Measurements from ENCODE around the gene SULT1A1.
"Not testable (repeated sequence)": the region's sequence is repeated elsewhere in the genome, so short reads cannot be mapped to it uniquely, and the experiment has no call there.

Gene SULT1A1

DNA sequence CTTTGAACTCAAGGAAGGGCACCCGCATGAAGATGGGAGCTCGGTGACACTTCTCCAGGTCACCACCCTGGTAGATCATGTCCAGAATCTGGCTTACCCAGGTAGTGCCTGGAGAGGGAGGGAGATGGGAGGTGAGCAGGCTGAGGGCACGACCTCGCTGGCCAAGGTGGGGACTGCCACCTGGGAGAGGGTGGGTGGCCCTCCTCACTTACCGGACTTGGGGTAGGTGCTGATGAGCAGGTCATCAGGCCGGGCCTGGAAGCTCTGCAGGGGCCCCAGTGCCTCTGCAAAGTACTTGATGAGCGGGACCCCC is 1.4 kb downstream of the SULT1A1 start:
- DNase-seq = not testable (repeated sequence)

DNA sequence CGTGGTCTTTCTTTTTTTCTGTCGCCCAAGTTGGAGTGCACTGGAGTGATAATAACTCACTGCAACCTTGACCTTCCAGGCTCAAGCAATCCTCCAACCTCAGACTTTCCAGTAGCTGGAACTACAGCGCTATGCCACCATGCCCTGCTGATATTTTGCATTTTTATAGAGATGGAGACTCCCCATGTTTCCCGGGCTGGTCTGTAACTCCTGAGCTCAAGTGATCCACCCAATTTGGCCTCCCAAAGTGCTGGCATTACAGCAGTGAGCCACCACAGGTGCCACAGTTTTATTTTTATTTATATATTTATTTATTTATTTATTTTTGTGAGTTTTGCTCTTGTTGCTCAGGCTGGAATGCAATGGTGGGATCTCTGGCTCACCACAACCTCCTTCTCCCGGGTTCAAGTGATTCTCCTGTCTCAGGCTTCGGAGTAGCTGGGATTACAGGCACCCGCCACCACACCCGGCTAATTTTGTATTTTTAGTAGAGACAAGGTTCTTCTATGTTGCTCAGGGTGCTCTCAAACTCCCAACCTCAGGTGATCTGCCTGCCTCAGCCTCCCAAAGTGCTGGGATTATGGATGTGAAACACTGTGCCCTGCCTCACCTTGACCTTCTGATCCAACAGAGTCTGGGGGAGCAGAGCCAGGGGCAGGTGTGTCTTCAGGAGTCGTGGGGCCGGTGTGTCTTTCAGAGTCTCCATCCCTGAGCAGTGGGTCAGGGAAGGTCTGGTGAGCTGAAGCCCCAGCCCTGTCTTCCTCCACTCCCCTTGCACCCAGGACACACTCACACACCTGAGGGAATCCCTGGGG is 2.0 kb downstream of the SULT1A1 start:
- DNase-seq = not testable (repeated sequence)

DNA sequence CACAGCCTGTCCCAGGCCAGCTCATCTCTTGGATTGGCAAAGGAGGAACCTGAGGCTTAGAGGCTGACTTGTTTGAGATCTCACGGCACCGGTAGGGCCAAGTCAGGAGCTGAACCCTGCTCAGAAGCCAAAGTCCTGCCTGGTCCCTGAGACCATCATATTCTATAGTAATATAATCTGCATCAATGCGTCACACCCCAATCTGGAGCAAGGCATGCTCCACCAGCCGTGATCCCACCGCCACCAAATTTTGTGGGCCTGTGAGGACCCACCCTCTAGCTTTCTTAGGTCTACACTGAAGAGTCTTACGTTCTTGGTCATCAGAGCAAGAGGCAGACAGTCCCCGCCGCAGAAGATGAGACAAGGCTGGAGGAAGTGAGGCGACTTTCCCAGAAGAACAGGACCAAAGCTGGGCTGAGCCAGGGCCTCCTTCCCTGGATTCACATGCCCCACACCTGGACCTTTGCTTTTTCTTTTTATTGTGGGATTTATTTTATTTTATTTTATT is 2.7 kb downstream of the SULT1A1 start:
- DNase-seq = no peak

DNA sequence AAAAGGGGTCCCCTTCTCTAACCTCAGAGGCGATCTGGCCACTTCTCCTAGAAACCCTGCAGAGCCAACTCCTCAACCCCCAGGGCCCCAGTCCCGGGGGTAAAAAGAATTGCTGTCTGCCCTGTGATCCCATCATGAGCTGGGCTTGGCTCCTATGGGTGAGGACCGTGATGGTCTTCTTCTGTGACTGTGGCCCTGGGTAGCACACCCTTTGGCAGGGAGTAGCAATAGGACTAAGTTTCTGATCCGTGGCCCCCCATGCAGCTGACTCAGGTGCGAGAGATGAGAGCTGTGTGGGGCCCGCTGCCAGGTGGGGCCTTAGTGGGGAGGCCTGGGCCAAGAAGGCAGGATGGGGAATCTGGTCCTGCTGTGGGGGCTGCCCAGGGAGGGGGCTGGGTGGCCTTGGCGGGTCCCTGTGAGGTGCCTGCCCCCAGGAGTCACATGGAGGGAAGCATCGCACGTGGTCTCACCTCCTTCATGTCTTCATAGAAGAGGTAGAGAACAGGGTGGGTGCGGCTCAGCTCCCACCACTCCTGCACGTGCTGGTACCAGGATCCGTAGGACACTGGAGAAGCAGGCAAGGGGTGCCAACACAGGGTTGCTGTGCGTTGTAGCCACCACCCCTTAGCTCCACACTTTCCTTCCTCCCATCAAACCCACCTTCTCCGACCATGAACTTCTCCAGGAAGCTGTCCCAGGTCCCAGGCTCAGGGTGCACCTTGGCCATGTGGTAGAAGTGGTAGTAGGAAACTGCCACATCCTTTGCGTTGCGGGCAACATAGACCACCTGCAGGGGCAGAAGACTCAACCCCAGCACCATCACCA is 3.3 kb downstream of the SULT1A1 start:
- no peak for DNase-seq

DNA sequence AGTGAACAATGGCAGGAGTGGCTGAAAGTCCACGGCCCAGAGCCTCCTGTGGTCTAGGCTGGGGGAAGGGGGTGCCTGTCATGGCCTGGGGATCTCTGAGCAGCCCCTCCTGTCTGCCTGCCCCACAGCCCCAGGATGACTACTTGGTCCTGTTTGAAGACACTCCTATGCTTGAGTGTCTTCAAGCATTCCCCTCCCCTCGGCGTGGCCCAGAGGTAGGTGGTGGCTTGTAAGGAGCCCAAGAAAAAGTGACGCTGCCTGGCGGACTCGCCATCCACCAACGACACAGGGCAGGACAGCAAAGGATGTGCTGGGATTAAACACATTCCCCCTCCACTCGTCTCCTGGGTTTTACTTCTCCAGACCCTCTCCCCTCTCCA is 5.7 kb downstream of the SULT1A1 start:
- no peak for DNase-seq

DNA sequence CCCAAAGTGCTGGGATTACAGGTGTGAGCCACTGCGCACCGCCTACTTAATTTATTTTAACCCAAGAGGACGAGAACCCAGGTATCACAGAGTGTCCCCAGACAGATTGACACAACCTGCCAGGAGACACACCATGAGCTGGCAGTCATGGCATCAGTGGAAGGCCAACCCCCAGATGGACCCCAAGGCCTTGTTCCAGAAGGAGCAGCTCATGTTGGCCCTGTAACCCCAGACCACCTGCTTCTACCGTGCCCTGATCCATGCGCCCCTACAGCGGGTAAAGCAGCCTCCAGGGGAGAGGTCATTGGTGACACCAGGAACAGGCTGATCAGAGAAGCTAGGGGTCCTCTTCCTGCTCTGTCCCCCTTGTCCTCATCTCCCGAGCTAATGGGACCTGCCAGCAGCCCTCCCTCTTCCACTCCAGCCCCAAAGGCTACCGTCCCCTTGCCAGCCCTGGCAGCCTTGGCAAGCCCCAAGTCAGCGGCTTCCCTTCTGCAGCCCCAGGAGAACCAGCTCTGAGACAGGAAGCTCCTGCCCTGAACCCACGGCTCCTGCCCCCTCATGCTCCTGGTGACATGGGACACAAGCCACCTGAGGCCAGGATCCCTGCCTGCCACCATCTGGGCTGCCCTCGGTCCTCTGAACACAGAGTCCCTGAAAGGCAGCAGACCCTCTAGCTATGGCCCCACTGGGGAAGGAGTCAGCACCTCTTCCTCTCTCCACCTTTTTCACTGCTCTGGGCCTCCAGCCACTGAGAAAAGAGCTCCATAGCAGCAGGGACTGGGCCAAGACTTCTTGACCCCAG is 6.3 kb downstream of the SULT1A1 start:
- no peak for DNase-seq

DNA sequence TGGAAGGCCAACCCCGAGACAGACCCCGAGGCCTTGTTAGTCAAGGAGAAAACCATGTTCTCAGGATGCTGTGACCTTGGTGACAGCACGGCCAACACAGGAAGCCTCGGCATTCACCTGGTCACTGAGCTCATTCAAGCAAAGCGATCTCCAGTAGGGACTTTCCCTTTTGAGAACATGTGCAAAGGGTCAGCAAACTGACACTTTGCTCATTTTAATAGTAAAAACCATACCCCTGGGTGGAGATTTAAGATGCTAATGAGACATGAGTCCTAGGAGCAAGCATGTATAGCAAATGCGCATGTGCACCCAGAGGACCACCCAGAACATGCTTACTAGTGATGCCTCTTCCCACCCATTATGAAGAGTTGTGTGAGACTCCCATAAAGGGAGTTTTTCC is 7.3 kb downstream of the SULT1A1 start:
- DNase-seq = no peak

DNA sequence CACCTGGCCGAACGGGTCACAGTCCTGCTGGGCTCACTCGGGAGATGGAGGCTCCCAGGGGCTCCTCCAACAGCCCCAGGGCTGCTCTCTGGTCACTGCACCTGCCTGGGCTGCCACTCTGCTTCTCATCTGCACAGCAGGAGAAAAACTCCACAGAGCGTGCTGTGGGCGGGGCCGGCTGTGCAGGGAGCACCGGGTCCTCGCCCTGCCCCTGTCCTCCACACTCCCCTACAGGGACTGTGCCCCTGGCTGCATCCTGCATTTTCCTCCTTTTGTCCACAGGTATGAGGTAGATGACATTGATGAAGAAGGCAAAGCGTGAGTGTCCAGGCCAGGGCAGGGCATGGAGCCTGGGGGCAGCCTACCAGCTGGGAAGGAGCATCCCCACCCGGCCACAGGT is 7.8 kb downstream of the SULT1A1 start:
- DNase-seq = not testable (repeated sequence)

DNA sequence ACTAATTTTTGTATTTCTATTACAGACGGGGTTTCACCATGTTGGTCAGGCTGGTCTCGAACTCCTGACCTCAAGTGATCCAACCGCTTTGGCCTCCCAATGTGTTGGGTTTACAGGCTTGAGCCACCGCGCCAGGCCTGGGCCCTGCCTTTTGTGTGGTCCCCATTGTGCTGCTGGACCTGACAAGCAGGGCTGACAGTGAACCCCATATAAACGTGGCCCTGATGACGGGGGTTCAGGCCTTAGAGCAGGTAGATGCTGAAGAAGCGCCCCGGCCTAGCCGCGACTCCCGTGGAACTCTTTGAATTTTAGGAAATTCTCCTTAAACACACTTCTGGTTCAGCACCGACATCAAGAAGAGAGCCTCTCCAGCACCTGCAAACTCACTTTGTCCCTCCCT is 8.3 kb downstream of the SULT1A1 start:
- not testable (repeated sequence) for DNase-seq

DNA sequence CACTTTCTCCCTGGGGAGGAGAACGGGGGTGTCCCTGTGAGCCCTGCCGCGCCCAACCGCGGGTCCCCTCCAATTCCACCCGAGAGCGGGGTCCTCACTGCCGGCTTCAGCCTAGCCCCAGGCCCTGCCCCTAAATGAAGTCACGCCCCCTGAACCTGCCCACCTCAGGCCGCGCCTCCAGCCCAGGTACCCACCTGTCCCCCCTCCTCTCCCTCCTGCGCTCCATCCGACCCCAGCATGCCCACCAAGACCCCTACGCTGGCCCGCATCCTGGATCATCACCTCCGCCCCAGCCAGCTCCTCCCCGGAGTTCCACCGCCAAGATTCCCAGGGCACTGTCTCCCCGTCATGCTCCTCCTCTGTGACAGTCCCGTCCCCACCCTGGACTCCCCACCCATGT is 8.9 kb downstream of the SULT1A1 start:
- DNase-seq = not testable (repeated sequence)

DNA sequence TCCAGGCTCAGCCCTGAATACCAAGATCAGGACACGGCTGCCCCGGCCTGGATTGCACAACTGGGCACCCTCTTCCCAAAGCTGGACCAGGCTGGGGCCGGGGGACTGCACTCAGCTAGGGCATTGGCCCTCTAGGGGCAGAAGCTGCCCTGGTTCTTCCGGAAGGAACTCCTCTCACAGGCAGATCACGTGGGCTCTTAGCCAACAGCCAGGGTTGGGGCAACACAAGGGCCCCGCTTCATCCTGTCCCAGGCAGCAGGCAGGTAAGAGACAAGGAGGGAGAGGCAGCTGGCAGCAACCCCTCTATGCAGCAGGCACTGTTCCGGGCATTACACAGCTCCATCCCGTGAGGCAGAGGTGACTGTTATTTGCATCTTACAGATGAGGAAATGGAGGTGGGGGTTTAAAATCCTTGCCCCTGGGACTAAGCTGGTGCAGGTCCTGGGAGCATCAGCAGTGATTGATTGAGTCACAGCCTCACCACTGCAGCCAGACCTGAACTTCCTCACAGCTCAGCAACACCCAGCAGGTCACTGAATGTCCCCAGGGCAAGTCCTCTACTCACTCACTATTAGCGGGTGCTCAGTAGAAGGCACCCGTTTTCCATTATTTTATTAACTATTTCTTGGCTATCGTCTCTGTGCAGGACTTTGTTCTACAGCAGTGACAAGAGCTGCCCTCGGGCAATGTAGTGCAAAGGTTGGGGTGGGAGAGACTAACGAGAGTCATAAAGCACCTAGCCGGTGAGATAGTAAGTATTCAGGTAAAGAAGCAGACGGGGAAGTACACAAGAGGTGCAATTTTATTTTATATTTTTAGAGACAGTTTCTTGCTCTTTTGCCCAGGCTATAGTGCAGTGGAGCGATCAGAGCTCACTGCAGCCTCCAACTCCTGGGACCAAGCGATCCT is 10.2 kb downstream of the SULT1A1 start:
- DNase-seq = not testable (repeated sequence)

DNA sequence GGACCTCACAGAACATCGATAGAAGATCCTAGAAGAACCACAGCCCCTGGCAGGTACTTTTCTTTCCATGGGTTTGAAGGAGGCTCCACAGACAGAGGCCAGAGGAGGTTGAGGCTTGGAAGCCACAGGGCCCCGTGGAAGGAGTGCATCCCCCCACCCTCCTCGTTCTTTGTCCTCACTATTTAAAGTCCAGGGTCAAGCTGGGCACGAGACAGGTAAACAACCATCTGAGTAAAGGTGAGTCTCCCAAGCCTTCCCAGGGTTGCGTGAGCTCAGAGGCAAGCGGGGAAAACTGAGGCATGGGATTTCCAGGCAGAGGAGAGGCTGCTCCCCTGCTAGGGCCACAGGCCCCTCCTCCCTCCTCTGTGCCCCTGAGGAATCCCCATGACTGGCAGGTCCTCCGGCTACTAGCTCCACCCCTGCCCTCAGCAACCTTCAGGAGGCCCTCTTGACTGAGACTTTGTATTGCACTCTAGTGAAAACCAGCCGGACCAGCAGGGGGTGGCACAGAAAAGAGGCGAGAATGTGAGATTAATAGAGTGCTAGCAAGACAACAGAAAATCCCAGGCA is 12.1 kb downstream of the SULT1A1 start:
- no peak for DNase-seq

DNA sequence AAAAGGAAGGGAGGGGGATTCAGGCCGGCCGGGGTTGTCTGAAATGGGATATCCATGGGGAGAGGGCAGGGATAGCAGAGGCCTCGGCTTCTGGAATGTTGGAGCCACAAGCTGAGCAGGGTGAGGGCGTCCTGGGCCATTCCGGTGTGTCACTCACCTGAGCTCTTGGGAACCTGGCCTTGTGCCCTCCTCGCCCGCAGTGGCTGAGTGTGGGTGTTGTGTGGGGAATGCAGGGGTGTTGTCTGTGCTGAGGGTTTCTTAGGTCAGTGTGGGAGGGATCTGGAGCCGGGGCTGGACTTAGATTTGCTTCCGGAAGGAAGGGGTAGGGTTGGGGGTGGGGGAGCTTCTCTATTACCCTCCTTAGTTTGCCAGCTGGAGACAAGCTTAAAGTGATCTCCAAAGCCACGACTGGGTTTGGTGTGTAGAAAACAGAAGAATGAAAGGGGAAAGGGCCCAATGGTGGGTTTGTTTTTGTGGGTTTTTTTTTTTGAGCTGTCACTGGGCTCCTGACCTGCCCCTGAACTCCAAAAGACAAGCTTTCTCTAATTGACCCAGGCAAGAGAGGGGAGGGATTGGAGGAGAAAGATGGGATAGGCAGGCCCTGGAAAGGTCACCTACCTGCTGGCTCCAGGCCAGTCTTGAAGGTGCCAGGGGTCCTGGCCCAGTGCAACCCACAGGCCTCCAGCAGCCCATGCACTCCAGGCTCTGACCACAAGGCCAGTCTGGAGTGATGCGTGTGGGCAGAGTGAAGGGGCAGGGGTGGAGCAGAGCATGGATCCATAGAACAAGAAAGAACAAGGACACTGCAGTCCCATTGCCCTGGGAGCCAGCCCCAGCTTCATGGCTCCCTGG is 12.8 kb downstream of the SULT1A1 start, which contains the start of gene SULT1A2:
TSS of gene SULT1A2 (minus strand) at position 211 of the 852 bp plus-strand sequence. CDS start 1,120 bp downstream, outside the sequence.
- no peak for DNase-seq

DNA sequence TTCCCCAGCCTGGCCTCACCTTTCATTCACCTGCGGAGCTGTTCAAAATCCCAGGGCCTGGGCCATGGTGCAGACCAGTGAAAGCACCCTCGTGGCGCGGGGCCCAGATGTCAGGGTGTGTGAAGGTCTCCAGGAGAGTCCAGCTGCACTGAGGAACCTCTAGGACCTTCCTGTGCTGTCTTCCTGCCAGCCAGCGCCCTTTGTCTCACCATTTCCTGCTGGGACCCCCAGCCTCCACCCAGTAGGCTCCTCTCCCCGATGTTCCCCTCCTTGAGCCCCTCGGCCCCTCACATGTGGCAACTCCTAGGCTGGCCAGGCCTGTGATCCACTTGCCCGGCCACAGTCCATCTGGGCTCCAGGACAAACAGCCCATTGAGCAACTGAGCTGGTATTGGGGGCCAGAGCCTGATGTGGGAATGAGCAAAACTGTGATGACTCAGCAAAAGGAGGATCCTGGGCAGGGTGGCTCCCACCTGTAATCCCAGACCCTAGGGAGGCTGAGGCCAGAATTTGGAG is 13.7 kb downstream of the SULT1A1 start:
- no peak for DNase-seq

DNA sequence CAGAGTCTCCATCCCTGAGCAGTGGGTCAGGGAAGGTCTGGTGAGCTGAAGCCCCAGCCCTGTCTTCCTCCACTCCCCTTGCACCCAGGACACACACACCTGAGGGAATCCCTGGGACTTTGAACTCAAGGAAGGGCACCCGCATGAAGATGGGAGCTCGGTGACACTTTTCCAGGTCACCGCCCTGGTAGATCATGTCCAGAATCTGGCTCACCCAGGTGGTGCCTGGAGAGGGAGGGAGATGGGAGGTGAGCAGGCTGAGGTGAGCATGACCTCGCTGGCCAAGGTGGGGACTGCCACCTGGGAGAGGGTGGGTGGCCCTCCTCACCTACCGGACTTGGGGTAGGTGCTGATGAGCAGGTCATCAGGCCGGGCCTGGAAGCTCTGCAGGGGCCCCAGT is 14.4 kb downstream of the SULT1A1 start:
- not testable (repeated sequence) for DNase-seq

DNA sequence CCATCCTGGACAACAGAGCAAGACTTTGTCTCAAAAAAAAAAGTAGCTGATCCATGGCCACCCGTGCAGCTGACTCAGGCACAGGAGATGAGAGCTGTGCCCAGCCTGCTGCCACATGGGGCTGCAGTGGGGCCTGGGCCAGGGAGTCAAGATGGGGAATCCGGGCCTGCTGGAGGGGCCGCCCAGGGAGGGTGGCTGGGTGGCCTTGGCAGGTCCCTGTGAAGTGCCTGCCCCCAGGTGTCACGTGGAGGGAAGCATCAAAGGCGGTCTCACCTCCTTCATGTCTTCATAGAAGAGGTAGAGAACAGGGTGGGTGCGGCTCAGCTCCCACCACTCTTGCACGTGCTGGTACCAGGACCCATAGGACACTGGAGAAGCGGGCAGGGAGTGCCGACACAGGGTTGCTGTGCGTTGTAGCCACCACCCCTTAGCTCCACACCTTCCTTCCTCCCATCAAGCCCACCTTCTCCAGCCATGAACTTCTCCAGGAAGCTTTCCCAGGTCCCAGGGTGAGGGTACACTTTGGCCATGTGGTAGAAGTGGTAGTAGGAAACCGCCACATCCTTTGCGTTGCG is 16.8 kb downstream of the SULT1A1 start:
- no peak for DNase-seq

DNA sequence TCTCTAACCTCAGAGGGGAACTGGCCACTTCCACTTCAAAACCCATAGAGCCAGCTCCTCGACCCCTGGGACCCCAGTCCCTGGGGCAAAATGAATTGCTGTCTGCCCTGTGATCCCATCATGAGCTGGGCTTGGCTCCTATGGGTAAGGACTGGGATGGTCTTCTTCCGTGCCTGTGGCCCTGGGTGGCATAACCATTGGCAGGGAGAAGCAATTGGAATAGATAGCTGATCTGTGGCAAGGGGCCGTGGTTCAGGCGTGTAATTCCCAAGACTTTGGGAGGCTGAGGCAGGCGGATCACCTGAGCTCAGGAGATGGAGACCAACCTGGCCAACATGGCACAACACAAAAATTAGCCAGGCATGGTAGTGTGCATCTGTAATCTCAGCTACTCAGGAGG is 17.3 kb downstream of the SULT1A1 start:
- no peak for DNase-seq

DNA sequence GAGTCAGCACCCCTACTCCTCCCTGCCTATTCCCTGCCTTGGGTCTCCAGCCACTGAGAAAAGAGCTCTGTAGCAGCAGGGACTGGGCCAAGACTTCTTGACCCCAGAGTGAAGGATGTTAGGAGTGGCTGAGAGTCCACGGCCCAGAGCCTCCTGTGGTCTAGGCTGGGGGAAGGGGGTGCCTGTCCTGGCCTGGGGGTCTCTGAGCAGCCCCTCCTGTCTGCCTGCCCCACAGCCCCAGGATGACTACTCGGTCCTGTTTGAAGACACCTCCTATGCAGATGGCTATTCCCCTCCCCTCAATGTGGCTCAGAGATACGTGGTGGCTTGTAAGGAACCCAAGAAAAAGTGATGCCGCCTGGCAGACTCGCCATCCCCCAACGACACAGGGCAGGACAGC is 18.5 kb downstream of the SULT1A1 start:
- DNase-seq = no peak

DNA sequence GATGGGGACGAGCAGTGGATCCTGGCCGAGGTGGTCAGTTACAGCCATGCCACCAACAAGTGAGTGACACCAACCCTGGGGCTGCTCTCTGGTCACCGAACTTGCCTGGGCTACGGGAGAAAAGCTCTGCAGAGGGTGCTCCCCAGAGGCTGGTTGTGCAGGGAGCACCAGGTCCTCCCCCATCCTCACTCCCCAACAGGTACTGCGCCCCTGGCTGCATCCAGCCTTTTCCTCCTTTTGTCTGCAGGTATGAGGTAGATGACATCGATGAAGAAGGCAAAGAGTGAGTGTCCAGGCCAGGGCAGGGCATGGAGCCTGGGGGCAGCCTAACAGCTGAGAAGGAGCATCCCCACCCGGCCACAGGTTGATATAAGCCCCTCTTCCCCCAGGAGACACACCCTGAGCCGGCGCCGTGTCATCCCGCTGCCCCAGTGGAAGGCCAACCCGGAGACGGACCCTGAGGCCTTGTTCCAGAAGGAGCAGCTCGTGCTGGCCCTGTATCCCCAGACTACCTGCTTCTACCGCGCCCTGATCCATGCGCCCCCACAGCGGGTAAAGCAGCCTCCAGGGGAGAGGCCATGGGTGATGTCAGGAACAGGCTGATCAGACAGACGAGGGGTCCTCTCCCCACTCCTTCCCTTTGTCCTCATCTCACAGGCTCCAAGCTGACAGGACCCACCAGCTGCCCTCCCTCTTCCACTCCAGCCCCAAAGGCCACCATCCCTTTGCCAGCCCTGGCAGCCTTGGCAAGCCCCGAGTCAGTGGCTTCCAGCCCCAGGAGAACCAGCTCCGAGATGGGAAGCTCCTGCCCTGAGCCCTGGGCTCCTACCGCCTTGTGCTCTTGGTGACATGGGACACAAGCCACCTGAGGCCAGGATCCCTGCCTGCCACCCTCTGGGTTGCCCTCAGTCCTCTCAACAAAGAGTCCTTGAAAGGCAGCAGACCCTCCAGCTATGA is 19.2 kb downstream of the SULT1A1 start:
- no peak for DNase-seq

All from CD4-positive, alpha-beta T cell treated with Interleukin-17A for 4 hours (primary cell).